ENCODE results near the gene TBL2. TPM values are rescaled to one million over a fixed set of nuclear protein-coding genes. Genes with fewer than 3 reads are reported as not detected.

TBL2 gene
- total RNA-seq (10 to 100 TPM in 7 of 9 donors, 1 to 10 TPM in 2; 6.8 to 24.1 (median 14.1) TPM), polyA plus RNA-seq (10 to 100 TPM in 1 of 2 donors, 1 to 10 TPM in 1; 3.5 to 27.3 TPM)
- long read RNA-seq, donor 1, full-length matches to known transcripts = 9 of 16 reads
- long read RNA-seq, donor 1, partial matches to known transcripts = 1 of 16 reads
- long read RNA-seq, donor 1, other reads (novel, unspliced or antisense) = 6 of 16 reads
- long read RNA-seq, donor 2, full-length matches to known transcripts = 103 of 121 reads
- long read RNA-seq, donor 2, partial matches to known transcripts = 11 of 121 reads
- long read RNA-seq, donor 2, other reads (novel, unspliced or antisense) = 7 of 121 reads
- long read RNA-seq, donor 3, full-length matches to known transcripts = 15 of 18 reads
- long read RNA-seq, donor 3, partial matches to known transcripts = 1 of 18 reads
- long read RNA-seq, donor 3, other reads (novel, unspliced or antisense) = 2 of 18 reads

- TF ChIP-seq POLR2A (IDR thresholded peaks at IDR 0.05) (peak in 1 of 2 donors; percentile 91), CTCF (IDR thresholded peaks at IDR 0.05) (peak in 4 of 12 donors; percentile 29 to 50 (median 38))
- Histone ChIP-seq H3K36me3 (peaks cover 0 to 28% (median 15%) of the 10 kb centered on the region in 9 donors), H3K9me3 (no peaks in the 10 kb centered on the region), H3K4me1 (peaks cover 0 to 59% (median 17%) of the 10 kb centered on the region in 12 donors), H3K27ac (peak within 1 kb of the TSS; percentile 58 to 96 (median 86)), H3K4me3 (peak within 1 kb of the TSS; percentile 42 to 98 (median 95)), H3K27me3 (no peaks in the 10 kb centered on the region)
- intact Hi-C loops (cut with DNase I) = loop anchor here in 4 of 10 donors (1.0 to 10.0 kb wide), 5 partner anchors 21 to 56 kb away; partner anchors contain the start of genes BCL7B (in 3 of the 4) and BAZ1B (in 2 of the 4)
- peak; percentile 97 to 99 (median 98) for ATAC-seq
- peak; percentile 98 to 99 (median 99) for DNase-seq
- WGBS, 4 donors = 0 to 1% (median 1%) methylated on average over 20 to 75 of the region's 75 CpGs
Observed at GRCh38 chr7:73578342-73579128, at the start of gene TBL2. Gene TBL2 (minus strand): TSS chr7:73578579. CDS start chr7:73578549, 30 bp downstream.

GRCh38 chr7:73626814-73627213, 48.4 kb upstream of the TBL2 start:
- Histone ChIP-seq H3K36me3 (no peaks in the 10 kb centered on the region), H3K4me3 (no peak overlapping the region), H3K9me3 (no peaks in the 10 kb centered on the region), H3K27me3 (peaks cover 4 to 70% (median 43%) of the 10 kb centered on the region in 9 donors), H3K27ac (no peak overlapping the region), H3K4me1 (peaks cover 0 to 21% (median 15%) of the 10 kb centered on the region in 12 donors)
- WGBS, 4 donors = 23 to 25% (median 24%) methylated on average over 3 of the region's 3 CpGs
- no peak for DNase-seq
- no peak for ATAC-seq
- no peak for TF ChIP-seq POLR2A (IDR thresholded peaks at IDR 0.05)
- TF ChIP-seq CTCF (IDR thresholded peaks at IDR 0.05) = no peak
- intact Hi-C loops (cut with DNase I) = no loop called here

GRCh38 chr7:73625276-73625675, 46.9 kb upstream of the TBL2 start:
- no peak for DNase-seq
- TF ChIP-seq POLR2A (IDR thresholded peaks at IDR 0.05) (no peak), CTCF (IDR thresholded peaks at IDR 0.05) (no peak)
- H3K27me3 ChIP-seq = peaks cover 4 to 80% (median 43%) of the 10 kb centered on the region in 9 donors
- ATAC-seq = no peak
- H3K36me3 ChIP-seq = no peaks in the 10 kb centered on the region
- intact Hi-C loops (cut with DNase I) = no loop called here
- peaks cover 0 to 21% (median 15%) of the 10 kb centered on the region in 12 donors for H3K4me1 ChIP-seq
- no peak overlapping the region for H3K4me3 ChIP-seq
- H3K27ac ChIP-seq = no peak overlapping the region
- 95 to 98% (median 96%) methylated on average over 5 to 11 of the region's 11 CpGs for WGBS, 4 donors
- H3K9me3 ChIP-seq = no peaks in the 10 kb centered on the region

- Histone ChIP-seq H3K27ac (no peak overlapping the region), H3K36me3 (no peaks in the 10 kb centered on the region), H3K4me3 (peak overlapping the region in 10 of 12 donors; percentile 41 to 57 (median 50)), H3K4me1 (peaks cover 0 to 21% (median 15%) of the 10 kb centered on the region in 12 donors), H3K9me3 (no peaks in the 10 kb centered on the region), H3K27me3 (peaks cover 4 to 79% (median 42%) of the 10 kb centered on the region in 9 donors)
- TF ChIP-seq CTCF (IDR thresholded peaks at IDR 0.05) = no peak
- 42 to 47% (median 44%) methylated on average over 9 of the region's 9 CpGs for WGBS, 4 donors
- intact Hi-C loops (cut with DNase I) = no loop called here
- DNase-seq (no peak), ATAC-seq (no peak)
Observed at GRCh38 chr7:73624669-73625001, 46.3 kb upstream of the TBL2 start.

All from heart left ventricle (tissue), 16 donors.